ENCODE data around the gene KCNK10.

The KCNK10 gene

DNA sequence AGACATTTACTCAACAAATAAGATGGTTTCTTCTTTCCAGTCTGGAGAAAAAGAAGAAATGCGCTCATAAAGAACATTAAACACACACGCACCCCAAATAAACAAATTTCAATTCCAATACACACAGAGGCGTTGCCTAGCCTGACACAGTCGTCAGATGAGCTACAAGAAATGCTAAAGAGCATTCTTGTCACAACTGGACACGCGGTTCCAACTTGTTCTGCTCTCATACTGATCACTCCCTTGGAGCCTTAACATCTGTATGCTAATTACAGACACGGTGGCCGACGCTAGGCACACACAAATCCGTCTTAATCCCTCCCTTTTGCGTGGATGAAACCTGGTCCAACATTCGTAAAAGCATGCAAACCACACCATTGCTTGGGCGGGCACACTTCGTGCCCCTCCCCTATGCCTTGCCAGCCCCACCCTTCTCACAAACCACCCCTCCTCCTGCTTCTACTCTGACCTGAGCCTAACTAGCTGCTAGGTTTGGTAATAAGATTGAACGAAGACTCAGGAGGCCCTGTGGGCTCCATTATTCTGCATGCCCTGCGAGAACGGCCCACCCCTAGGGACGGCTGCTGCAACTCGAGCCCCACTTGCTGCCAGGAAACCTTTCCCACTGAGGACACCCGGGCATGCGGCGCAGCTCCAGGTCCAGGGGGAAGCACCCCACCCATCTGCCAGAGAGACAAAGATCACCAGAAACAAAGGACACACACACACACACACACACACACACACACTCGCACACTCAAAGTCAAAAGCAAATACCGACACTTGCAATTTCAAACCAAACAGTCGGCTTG lies 1.2 kb downstream of the KCNK10 start:
- no peak for DNase-seq (ENCODE audit: extremely low read depth in 1 of 2, low read depth in 1 of 2)

DNA sequence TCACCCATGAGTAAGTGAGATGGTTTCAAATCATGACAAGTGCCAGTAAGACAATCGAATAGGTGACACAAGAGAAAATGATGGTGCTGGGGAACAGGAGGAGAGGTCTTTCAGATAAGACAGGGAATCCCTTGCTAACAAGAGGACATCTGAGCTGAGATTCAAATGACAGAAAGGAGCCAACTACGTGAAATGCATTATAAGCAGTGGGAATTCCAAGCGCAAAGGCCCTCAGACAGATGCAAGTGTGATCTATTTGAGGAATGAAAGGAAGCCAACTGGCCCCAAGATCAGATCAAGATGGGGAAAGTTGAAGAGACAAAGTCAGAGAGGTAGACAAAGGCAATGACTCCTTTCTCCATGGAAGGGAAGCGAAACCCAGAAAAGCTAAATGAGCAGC lies 4.7 kb downstream of the KCNK10 start:
- no peak for DNase-seq (ENCODE audit: extremely low read depth in 1 of 2, low read depth in 1 of 2)

DNA sequence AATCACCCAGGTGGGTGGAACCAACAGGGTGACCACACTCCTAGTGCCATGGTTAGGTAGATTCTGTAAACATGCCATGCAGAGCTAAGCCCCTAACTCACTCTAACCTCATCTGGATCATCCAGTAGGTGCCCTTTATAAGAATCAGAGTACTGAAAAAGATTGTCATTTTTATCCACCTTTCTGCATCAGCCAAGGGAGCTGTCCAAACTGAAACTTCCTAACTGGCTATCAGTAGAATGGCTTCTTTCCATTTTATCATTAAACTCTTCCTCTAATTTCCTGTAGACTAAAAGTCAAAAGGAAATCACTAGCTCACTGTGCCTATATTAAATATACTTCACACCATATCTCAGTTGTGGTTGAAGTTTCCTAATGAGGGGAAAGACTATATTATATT lies 6.5 kb downstream of the KCNK10 start:
- no peak for DNase-seq (ENCODE audit: extremely low read depth in 1 of 2, low read depth in 1 of 2)

DNA sequence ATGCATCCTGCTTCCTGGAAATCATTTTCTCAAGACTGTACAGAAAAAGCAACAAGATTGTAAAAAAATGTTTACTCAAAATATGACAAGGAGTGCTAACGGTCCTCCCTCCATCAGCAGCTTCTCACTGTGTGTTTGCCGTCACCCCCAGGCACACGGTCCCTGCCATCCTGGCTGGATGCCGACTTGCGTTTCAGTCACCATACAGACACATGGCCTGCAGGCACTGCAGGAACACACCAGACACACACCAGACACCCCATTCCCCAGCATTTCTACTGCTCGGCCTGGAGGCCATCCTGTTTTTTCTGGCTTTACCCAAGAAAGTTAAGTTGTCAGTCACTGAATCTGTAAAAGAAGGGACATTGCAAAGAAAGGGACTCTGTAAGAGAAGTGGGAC lies 10.8 kb downstream of the KCNK10 start:
- no peak for DNase-seq (ENCODE audit: extremely low read depth in 1 of 2, low read depth in 1 of 2)

DNA sequence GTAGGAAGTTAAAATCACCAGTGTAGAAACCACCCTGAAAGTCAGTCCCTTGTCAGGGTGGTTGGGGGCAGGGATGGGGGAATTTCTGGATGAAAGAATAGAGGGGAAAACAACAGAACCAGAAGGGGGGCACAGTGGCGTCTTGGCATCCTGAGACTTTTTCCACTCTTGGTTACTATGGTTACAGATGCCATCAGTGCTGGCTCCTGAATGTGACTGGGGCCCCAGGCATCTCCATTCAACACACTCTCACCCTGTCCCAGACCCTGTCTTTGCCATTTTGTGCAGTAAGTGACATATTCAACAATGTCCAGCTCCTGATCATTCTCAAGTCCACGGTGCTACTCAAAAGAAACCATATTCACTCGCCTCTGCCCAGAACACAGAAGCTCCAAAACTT lies 11.3 kb downstream of the KCNK10 start:
- no peak for DNase-seq (ENCODE audit: extremely low read depth in 1 of 2, low read depth in 1 of 2)

DNA sequence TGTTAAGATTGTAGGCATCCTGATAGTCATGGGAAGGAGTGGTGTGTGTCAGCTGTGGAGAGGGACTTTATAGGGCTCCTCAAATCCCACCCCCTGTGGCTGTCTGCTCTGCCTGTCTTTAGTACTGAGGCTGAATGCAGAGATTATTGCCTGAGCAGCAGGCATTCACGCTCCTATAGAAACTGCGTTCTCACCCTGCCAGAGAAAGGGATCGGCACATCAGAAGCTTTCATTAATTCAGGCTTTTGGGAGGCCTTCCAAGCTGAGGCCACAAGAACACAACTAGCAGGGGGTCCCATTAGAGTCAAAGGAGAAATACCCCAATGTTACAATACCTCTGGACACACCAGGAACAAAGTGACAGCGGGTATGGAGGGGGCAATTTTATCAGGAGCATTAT lies 12.6 kb downstream of the KCNK10 start:
- no peak for DNase-seq (ENCODE audit: extremely low read depth in 1 of 2, low read depth in 1 of 2)

DNA sequence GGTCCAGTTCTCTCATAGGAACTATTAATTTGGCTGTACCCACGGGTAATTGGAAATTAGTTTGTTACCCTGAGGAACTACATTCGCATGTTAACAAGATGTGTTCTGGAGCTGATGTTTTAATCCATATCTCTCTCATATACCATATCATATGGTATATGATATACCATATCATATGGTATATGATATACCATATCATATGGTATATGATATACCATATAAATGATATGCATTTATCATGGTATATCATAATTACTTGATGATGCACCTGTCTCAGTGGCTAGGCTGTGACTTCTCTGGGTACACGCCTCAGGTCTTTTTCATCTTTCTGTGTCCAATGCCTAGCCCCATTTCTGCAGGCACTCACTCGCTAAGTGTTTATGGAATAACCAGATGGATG lies 13.0 kb downstream of the KCNK10 start:
- DNase-seq (ENCODE audit: extremely low read depth in 1 of 2, low read depth in 1 of 2): no peak

DNA sequence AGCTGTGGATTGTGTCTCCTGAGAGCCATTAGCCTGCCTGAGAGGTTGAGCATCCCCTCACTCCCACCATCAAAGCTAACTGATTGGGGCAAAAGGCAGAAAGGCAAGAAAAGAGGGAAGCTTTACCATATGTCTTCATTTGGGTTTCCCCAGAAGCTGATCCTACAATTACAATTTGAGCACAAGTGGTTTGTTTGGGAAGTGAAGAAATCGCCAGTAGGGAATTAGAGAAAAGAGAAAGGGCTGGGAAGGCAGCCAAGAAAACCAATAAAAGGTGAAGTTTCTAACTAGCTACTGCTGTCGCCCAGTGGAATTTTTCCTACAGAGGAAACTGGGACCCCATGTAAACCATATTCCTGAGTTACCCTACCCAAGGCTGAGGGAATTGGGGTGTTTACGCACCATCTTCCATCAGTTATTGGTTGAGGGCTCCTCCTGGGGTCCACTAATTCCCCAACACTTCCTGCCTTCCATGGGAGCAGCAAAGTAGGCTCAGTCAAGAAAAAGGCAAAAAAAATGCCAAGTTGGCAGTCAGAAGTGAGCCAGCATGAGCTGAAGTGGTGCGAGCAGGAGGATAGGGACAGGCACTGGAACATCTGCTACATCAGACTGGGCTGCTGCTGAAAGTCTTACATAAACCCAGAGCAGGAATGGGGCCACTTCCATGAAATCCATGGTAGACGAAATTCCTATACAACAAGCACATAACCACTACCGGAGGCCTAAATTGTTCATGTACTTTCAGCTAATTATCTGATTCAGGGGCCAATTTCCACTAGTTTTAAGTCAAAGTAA lies 17.3 kb downstream of the KCNK10 start:
- no peak for DNase-seq (ENCODE audit: extremely low read depth in 1 of 2, low read depth in 1 of 2)

DNA sequence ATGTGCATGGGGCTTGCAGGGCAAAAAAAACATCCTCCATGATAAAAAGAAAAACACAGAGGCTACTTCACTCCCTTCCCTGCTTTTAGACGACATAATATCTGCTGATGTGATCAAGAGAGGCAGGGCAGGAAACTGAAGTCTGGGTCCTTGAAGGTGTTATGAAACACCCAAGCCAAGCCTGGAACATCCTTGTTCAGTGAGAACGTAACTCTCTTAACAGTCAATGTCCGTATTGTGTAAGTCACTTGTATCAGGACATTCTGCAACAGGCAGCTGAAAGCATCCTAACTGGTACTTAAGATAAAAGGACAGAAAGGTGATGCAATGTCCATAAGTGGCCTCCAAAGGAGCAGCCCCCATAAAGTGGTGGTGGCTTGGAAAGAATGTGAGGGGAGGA lies 20.0 kb downstream of the KCNK10 start:
- no peak for DNase-seq (ENCODE audit: extremely low read depth in 1 of 2, low read depth in 1 of 2)

DNA sequence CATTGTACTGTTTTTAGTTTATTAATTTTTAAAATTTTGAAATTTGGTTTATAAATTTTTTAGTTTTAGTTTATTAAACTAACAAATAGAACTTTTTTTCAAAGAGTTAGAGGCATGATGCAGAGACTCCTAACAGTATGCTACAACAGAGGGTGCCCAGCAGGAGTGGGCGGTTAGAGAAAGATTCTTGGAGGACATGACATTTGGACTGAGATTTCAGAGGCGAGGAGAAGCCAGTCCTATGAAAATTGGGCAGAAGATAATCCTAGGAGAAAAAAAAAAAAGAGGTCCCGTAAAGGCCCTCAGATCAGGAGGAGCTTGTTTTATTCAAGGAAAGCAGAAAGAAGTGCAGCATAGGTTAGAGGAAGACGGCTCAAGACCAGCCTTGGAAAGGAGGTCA lies 21.7 kb downstream of the KCNK10 start:
- DNase-seq (ENCODE audit: extremely low read depth in 1 of 2, low read depth in 1 of 2): no peak

DNA sequence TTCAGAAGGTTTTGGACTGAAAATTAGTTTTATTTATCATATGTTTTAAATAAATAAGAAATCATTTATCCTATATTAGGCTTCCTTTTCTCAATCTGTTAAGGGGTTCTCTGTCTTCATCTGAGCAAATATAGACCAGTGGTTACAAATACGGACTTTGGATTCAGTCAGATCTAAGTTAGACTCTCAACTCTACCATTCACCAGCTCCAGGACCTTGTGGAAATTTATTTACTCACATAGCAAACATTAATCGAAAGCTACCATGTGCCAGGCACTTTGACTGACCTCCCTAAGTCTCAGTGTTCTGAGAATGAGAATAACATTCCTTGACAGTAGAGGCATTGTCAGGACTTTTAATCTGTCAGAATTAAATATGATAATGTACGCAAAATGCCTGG lies 22.3 kb downstream of the KCNK10 start:
- no peak for DNase-seq (ENCODE audit: extremely low read depth in 1 of 2, low read depth in 1 of 2)

DNA sequence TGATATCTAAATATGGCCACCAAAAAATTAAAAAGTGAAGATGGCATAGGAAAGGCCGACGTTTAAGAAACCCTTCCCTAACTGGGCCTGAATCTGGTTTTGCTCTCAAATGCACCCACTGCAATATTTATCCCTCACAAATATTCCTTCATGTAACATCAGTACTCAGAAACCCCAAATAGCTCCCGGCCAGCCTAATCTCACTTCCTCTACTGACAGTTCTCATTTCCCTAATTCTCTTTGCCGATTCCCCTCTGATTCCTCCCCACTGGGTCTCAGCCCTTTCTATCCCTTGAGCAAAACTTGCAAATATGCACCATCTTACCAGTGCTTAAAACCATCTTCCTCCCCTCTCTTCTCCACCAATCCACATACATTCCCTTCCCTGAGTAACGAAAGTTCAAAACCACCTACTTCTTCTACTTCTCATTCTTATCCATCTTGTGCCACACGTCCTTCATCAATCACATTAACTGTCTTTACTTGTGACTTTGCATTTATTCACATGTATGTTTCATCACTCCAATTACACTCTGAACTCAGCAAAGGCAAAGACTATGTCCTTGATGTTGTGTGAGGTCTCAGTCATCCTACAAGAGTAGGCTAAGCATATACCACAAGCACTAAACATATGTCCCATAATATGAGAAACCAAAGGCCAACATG lies 23.1 kb downstream of the KCNK10 start:
- DNase-seq (ENCODE audit: extremely low read depth in 1 of 2, low read depth in 1 of 2): no peak

DNA sequence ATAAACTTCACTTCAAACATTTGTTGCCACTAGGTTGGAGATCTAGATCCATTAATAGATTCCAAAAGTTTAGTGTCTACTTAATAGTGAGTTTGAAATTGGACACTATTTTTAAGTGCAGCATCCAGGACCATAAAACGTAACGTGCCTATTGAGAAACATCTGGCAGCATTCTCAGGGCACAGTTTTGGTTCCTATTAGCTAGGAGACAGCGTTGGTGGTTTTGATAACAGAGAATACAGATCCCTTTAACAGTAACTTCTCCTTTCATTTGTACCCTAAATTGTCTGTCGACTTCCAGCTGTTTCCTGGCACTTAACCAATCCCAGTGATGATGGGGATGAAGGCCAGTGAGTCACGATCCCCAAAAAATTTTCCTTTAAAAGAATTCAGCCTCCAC lies 25.8 kb downstream of the KCNK10 start:
- no peak for DNase-seq (ENCODE audit: extremely low read depth in 1 of 2, low read depth in 1 of 2)

DNA sequence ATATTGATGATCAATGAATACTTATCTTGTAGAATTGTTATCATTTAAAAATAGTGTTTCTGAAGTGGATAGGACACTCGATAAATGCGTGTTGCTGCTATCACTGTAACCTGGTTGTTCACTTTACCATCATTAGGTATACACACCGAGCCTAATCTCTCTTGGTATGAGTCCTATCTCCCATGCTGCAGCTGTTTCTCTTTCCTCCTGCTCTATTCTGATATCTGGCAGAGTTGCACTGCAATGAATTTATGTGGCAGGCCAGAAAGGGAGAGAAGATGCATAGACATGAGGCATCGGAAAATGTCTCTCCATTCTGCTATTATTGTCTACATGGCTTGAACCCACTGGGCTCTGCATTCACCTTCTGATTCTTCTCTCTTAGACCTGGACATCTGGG lies 26.7 kb downstream of the KCNK10 start:
- DNase-seq (ENCODE audit: extremely low read depth in 1 of 2, low read depth in 1 of 2): no peak

DNA sequence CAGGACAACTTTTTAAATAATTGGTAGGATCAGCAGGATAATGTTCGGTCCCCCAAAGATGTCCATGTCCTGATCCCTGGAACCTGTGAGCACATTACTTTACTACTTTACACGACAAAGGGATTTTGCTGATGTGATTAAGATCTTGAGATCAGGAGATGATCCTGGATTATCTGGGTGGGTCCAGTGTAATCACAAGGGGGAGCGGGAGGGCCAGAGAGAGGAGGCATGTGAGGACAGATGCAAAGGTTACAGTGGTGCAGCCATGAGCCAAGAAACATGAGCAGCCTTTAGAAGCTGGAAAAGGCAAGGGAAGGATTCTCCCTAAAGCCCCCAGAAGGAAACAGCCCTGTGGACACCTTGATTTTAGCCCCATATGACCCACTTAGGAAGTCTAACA lies 33.1 kb downstream of the KCNK10 start:
- DNase-seq (ENCODE audit: extremely low read depth in 1 of 2, low read depth in 1 of 2): no peak

DNA sequence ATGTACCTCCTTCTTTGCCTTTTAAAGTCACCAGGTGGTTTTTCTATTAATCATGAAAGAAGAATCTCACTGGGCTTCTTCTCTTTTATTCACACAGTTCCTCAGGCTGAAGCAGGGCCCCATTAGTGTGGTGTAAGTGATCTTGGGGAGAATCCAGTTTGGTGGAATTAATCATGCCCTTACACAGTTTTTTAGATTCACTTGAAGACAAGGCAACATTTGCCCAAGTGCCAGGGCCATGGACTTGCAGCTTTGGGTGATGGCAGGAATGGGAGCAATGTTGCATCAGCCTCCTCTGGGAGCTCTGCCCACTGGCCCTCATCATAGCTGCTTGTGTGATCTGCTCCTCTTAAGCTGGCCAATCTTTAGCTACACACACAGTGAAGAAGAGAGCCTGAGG lies 33.8 kb downstream of the KCNK10 start:
- DNase-seq (ENCODE audit: extremely low read depth in 1 of 2, low read depth in 1 of 2): no peak

DNA sequence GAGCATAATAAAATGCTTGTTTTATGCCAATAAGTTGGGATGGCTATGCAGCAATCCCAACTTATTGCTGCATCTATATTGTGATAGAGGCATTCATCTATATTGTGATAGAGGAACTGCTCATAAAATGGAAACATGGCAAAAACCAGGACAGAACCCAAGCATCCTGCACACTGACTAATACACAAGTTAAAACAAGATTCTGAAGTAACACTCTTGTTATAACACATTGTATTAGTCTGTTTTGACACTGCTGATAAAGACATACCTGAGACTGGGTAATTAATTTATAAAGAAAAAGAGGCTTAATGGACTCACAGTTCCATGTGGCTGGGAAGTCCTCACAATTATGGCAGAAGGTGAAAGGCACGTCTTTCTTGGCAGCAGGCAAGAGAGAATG lies 36.8 kb downstream of the KCNK10 start:
- DNase-seq (ENCODE audit: extremely low read depth in 1 of 2, low read depth in 1 of 2): no peak

DNA sequence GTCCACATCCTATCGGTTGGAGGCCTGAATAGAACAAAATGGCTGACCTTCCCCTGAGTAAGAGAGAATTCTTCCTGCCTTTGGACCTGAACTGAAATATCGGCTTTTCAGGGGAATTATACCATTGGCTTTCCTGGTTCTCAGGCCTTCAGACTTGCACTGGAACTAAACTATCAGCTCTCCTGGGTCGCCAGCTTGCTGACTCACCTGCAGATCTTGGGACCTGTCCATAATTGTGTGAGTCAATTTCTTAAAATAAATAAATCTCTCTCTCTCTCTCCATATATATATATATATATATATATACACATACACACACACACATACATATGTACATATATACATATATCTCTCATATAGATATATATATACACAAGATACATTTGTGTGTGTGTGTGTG lies 41.6 kb downstream of the KCNK10 start:
- DNase-seq (ENCODE audit: extremely low read depth in 1 of 2, low read depth in 1 of 2): no peak

DNA sequence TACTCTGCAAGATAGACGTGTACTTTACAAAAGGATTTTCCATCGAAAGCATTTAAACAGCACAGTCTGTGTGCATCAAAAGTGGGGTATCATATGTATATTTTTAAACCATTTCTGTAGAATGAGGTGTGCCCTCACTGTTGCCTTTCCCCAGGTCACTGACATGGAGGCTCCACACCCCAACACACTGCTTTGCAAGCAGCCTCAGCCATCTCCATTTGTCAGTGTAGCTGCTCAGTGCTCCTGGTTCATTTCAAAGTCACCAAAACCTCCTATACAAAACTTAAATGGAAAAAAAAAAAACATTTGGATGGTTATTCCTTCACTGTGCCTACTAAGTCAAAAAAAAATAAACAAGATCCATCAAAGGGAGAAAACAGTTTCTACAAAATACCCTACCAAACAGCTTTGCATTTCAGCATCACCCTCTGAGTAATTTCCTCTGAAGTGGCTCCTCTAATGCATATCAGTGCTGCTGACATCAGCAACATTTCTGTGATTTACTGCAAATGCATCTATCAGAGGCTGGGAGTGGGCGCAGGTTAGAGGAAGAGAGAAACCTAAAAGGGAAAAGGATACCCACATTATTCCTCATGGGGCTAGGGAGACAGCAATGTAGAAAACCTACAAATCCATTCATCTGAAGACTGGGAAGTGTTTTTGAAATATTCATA lies 46.0 kb downstream of the KCNK10 start:
- DNase-seq (ENCODE audit: extremely low read depth in 1 of 2, low read depth in 1 of 2): no peak

DNA sequence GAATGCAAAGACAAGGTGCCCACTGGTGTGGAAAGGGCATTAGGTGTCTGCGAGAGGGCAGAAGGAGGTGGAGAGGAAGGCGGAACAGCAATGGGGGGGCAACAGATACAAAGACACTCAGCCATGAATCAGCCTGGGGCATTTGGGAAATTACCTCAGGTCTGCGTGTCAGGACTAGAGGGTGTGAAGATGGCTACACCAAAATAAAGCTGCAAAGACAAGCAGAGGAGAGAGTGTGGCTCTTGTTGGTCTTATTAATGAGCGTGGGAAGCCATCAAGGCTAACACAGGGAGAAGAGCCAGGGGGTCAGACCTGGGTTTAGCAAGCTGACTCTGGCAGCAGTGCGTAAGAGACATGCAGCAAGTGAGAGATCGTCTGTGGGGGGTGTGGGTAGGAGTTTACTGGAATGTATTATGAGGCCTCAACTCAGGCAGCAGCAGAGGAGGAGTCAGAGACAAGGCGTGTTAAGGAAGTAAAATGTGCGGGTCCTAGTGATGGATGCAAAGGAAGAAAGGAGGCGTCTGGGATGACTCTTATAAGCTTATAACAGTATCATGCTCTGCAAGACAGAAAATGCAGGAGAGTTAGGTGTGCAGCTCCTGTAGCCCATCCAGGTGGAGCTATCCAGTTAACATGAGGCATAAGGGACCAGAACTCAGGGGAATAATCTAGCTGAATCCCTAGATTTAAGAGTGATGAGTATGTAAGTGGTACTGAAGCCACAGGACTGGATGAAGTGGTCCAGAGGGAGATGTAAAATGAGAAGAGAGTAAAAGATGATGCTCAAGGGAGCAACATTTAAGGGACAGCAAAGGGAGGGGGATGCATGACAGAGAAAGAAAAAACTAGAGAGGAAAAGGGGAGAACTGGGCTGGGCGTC lies 50.4 kb downstream of the KCNK10 start:
- no peak for DNase-seq (ENCODE audit: extremely low read depth in 1 of 2, low read depth in 1 of 2)
